Lower leg skin (tissue), 3 donors: Measurements from ENCODE around the gene TOX2.

Experiments
- CTCF ChIP-seq, 3 donors: fragments of 450-650 bp; IDR thresholded peaks; one replicate each; pipeline ENCODE4 v1.5.1; 2016; ENCODE audit warnings: antibody characterized with exemption in 3 of 3, mild to moderate bottlenecking in 3 of 3, moderate library complexity in 2 of 3
- POLR2A ChIP-seq, 2 donors: fragments of 450-650 bp; IDR thresholded peaks; one replicate each; pipeline ENCODE4 v1.6.1; 2016 to 2017; ENCODE audit warnings: antibody characterized with exemption in 2 of 2, mild to moderate bottlenecking in 1 of 2, moderate library complexity in 1 of 2

GRCh38 chr20:44068316-44069201, 153.9 kb downstream of the TOX2 start:
- no peak for TF ChIP-seq POLR2A (IDR thresholded peaks at IDR 0.05)
- no peak for TF ChIP-seq CTCF (IDR thresholded peaks at IDR 0.05)
